Prostate gland (tissue), 2 donors: ENCODE measurements around the gene GALNT6.

Experiments
- CTCF ChIP-seq, 4 experiments: fragments of 200-600 bp in 2 of 4; fragments of 450-650 bp in 2 of 4; sonication (generic) in 2 of 4; IDR thresholded peaks; 1 replicate in 3 of 4; 2 replicates in 1 of 4; pipeline ENCODE4 v1.5.1; 2016 to 2019; ENCODE audit warnings: antibody characterized with exemption in 4 of 4, mild to moderate bottlenecking in 2 of 4, moderate library complexity in 2 of 4
- POLR2A ChIP-seq: fragments of 450-650 bp; IDR thresholded peaks from one replicate; pipeline ENCODE4 v1.6.1; 2016; ENCODE audit warnings: antibody characterized with exemption, mild to moderate bottlenecking

GRCh38 chr12:51428256-51428655 is 37.0 kb upstream of the GALNT6 start:
- TF ChIP-seq CTCF (IDR thresholded peaks at IDR 0.05), result no peak
- TF ChIP-seq POLR2A, result no peak
